H9 (cell line): ENCODE results near the gene MIPEP. TPM values are rescaled to one million over a fixed set of nuclear protein-coding genes. Genes with fewer than 3 reads are reported as not detected.

ENCODE experiments used
- DNase-seq: peaks from one replicate; pipeline ENCODE4 v3.0.0-alpha.2; 2017
- H2AFZ ChIP-seq: one replicate; pipeline ENCODE4 v1.6.1; 2013; ENCODE audit warnings: mild to moderate bottlenecking, low read length, control low read depth, moderate library complexity
- H2AK5ac ChIP-seq: 2 replicates; pipeline ENCODE4 v1.6.1; 2013; ENCODE audit warnings: low read length, control low read depth, mixed read lengths; ENCODE audit not compliant: insufficient read length
- H2BK120ac ChIP-seq: one replicate; pipeline ENCODE4 v1.6.1; 2013; ENCODE audit warnings: low read depth, mild to moderate bottlenecking, low read length, control low read depth, inconsistent platforms; ENCODE audit not compliant: poor library complexity, severe bottlenecking
- H2BK12ac ChIP-seq: 2 replicates; pipeline ENCODE4 v1.6.1; 2013; ENCODE audit warnings: low read length, control low read depth, mixed read lengths, low read depth; ENCODE audit not compliant: insufficient read length
- H2BK15ac ChIP-seq: 2 replicates; pipeline ENCODE4 v1.6.1; 2013; ENCODE audit warnings: low read depth, low read length, control low read depth
- H2BK20ac ChIP-seq: one replicate; pipeline ENCODE4 v1.6.1; 2013; ENCODE audit warnings: low read depth, mild to moderate bottlenecking, low read length, control low read depth, inconsistent platforms; ENCODE audit not compliant: poor library complexity, severe bottlenecking
- H2BK5ac ChIP-seq: 2 replicates; pipeline ENCODE4 v1.6.1; 2013; ENCODE audit warnings: low read length, control low read depth, mixed read lengths; ENCODE audit not compliant: insufficient read length
- H3K14ac ChIP-seq: 2 replicates; pipeline ENCODE4 v1.6.1; 2013; ENCODE audit warnings: low read length, control low read depth; ENCODE audit not compliant: insufficient read depth
- H3K18ac ChIP-seq: 2 replicates; pipeline ENCODE4 v1.6.1; 2013; ENCODE audit warnings: low read depth, mild to moderate bottlenecking, mixed read lengths, low read length, control low read depth; ENCODE audit not compliant: insufficient read length
- H3K23ac ChIP-seq: 2 replicates; pipeline ENCODE4 v1.6.1; 2013; ENCODE audit warnings: low read length, control low read depth, mixed read lengths, low read depth; ENCODE audit not compliant: insufficient read length
- H3K23me2 ChIP-seq: 2 replicates; pipeline ENCODE4 v1.6.1; 2013; ENCODE audit warnings: low read depth, mild to moderate bottlenecking, mixed read lengths, low read length, control low read depth; ENCODE audit not compliant: insufficient read length, poor library complexity, severe bottlenecking
- H3K27ac ChIP-seq: 2 replicates; pipeline ENCODE4 v1.5.1; 2013; ENCODE audit warnings: low read length, control low read depth, mixed read lengths, low read depth; ENCODE audit not compliant: insufficient read length
- H3K27me3 ChIP-seq: 2 replicates; pipeline ENCODE4 v1.6.1; 2013; ENCODE audit warnings: low read length, control low read depth, inconsistent platforms; ENCODE audit not compliant: insufficient read depth
- H3K4ac ChIP-seq: 2 replicates; pipeline ENCODE4 v1.6.1; 2013; ENCODE audit warnings: low read depth, mild to moderate bottlenecking, control low read depth, inconsistent platforms, low read length, moderate library complexity
- H3K4me1 ChIP-seq: 2 replicates; pipeline ENCODE4 v1.6.1; 2013; ENCODE audit warnings: low read length, control low read depth, inconsistent platforms; ENCODE audit not compliant: insufficient read depth
- H3K4me2 ChIP-seq: 2 replicates; pipeline ENCODE4 v1.6.1; 2013; ENCODE audit warnings: low read length, control low read depth, mixed read lengths; ENCODE audit not compliant: insufficient read length, insufficient read depth
- H3K56ac ChIP-seq: 2 replicates; pipeline ENCODE4 v1.6.1; 2013; ENCODE audit warnings: low read depth, mild to moderate bottlenecking, mixed read lengths, low read length, control low read depth; ENCODE audit not compliant: insufficient read length
- H3K79me1 ChIP-seq: 2 replicates; pipeline ENCODE4 v1.6.1; 2013; ENCODE audit warnings: low read depth, mild to moderate bottlenecking, moderate library complexity, low read length, control low read depth, inconsistent platforms; ENCODE audit not compliant: insufficient read depth, poor library complexity, severe bottlenecking
- H3K79me2 ChIP-seq: 2 replicates; pipeline ENCODE4 v1.6.1; 2013; ENCODE audit warnings: low read length, control low read depth, inconsistent platforms; ENCODE audit not compliant: insufficient read depth
- H3K9ac ChIP-seq: 2 replicates; pipeline ENCODE4 v1.6.1; 2013; ENCODE audit warnings: low read length, control low read depth, mixed read lengths; ENCODE audit not compliant: insufficient read length; ENCODE audit errors: extremely low read depth
- H3K9me3 ChIP-seq: one replicate; pipeline ENCODE4 v1.6.1; 2013; ENCODE audit warnings: low read depth, low read length, inconsistent platforms; ENCODE audit not compliant: control insufficient read depth
- H3T11ph ChIP-seq: one replicate; pipeline ENCODE4 v1.6.1; 2013; ENCODE audit warnings: mild to moderate bottlenecking, low read length, control low read depth, inconsistent platforms
- H4K20me1 ChIP-seq: one replicate; pipeline ENCODE4 v1.6.1; 2013; ENCODE audit not compliant: control insufficient read depth, insufficient read length, insufficient read depth
- H4K5ac ChIP-seq: 2 replicates; pipeline ENCODE4 v1.6.1; 2013; ENCODE audit warnings: low read depth, mild to moderate bottlenecking, mixed read lengths, low read length, control low read depth; ENCODE audit not compliant: insufficient read length
- H4K8ac ChIP-seq: replicated peaks from 2 replicates; pipeline ENCODE4 v1.6.1; 2013; ENCODE audit warnings: low read length, control low read depth, mixed read lengths, low read depth; ENCODE audit not compliant: insufficient read length
- H4K91ac ChIP-seq: 2 replicates; pipeline ENCODE4 v1.6.1; 2013; ENCODE audit warnings: low read depth, mild to moderate bottlenecking, moderate library complexity, mixed read lengths, low read length, control low read depth; ENCODE audit not compliant: insufficient read length
- H3K27ac Mint-ChIP-seq, 3 experiments: 2 replicates in 2 of 3; 3 replicates in 1 of 3; pipeline ENCODE4 v1.8.0; 2020 to 2021; ENCODE audit warnings: mixed read lengths in 3 of 3, mild to moderate bottlenecking in 1 of 3, moderate library complexity in 1 of 3
- H3K27me3 Mint-ChIP-seq: 2 replicates; pipeline ENCODE4 v1.8.0; 2021; ENCODE audit warnings: low read depth, mild to moderate bottlenecking, moderate library complexity, mixed read lengths
- H3K36me3 Mint-ChIP-seq, 3 experiments: 2 replicates in 2 of 3; 3 replicates in 1 of 3; pipeline ENCODE4 v1.8.0; 2020 to 2021; ENCODE audit warnings: low read depth in 3 of 3, mixed read lengths in 3 of 3; ENCODE audit not compliant: insufficient read depth in 1 of 3
- H3K4me1 Mint-ChIP-seq, 2 experiments: 2 replicates each; pipeline ENCODE4 v1.8.0; 2020; ENCODE audit warnings: mixed read lengths in 2 of 2
- H3K4me3 Mint-ChIP-seq, 2 experiments: 2 replicates in 1 of 2; 3 replicates in 1 of 2; pipeline ENCODE4 v1.8.0; 2020 to 2021; ENCODE audit warnings: mild to moderate bottlenecking in 2 of 2, mixed read lengths in 2 of 2, moderate library complexity in 1 of 2
- H3K9me3 Mint-ChIP-seq, 2 experiments: 2 replicates in 1 of 2; 3 replicates in 1 of 2; pipeline ENCODE4 v1.8.0; 2020; ENCODE audit warnings: mild to moderate bottlenecking in 2 of 2, mixed read lengths in 2 of 2, moderate library complexity in 1 of 2
- WGBS: extraction: QIAGEN DNeasy Blood & Tissue Kit; methylation state at CpG from one replicate; pipeline ENCODE4 v1.1.7; 2013; ENCODE audit warnings: missing lambda C conversion rate, low lambda C conversion rate, mixed read lengths; ENCODE audit not compliant: insufficient read length; ENCODE audit errors: extremely low coverage; 5-methylcytosine and 5-hydroxymethylcytosine counted together
- total RNA-seq: library from RNA; stranded (reverse); gene quantifications from 2 replicates; pipeline ENCODE4 v1.2.1, GENCODE V29; 2021
- TF ChIP-seq, protein P1 (sequence below): fragments of 200-600 bp; sonication (generic); conservative IDR thresholded peaks from 3 replicates; pipeline ENCODE4 v1.8.0; 2021; ENCODE audit warnings: antibody characterized with exemption, mild to moderate bottlenecking

Gene MIPEP
- total RNA-seq, 1 experiment from 2014 or later = 18.5 TPM

DNA sequence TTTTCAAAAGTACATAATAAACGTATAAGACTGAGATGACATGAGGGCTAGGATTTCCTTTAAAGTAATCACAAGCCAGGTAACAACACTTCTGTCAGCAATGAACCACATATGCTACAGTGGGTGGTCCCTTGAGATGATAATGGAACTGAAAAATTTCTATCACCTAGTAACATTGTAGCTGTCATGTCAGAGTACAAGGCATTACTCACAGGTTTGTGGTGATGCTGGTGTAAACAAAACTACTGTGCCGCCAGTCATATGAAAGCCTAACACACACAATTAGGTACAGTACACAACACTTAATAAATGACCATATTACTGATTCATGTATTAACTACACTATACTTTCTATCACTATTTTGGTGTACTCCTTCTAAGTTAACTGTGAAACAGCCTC lies 36.8 kb downstream of the MIPEP start:
- H3K14ac ChIP-seq = no peak overlapping the region
- H3K4me3 Mint-ChIP-seq = no peak overlapping the region
- no peak overlapping the region for H2BK5ac ChIP-seq
- H3K9me3 Mint-ChIP-seq = no peaks in the 10 kb centered on the region
- no peak overlapping the region for H3K23ac ChIP-seq
- H4K91ac ChIP-seq = no peak overlapping the region
- H3K4me1 Mint-ChIP-seq = peaks cover 8 to 9% of the 10 kb centered on the region in 2 experiments
- H3K4me2 ChIP-seq = no peak overlapping the region
- no peak overlapping the region for H3K9ac ChIP-seq
- H3K27ac ChIP-seq = no peak overlapping the region
- H2AFZ ChIP-seq = no peak overlapping the region
- TF ChIP-seq, protein P1, sequence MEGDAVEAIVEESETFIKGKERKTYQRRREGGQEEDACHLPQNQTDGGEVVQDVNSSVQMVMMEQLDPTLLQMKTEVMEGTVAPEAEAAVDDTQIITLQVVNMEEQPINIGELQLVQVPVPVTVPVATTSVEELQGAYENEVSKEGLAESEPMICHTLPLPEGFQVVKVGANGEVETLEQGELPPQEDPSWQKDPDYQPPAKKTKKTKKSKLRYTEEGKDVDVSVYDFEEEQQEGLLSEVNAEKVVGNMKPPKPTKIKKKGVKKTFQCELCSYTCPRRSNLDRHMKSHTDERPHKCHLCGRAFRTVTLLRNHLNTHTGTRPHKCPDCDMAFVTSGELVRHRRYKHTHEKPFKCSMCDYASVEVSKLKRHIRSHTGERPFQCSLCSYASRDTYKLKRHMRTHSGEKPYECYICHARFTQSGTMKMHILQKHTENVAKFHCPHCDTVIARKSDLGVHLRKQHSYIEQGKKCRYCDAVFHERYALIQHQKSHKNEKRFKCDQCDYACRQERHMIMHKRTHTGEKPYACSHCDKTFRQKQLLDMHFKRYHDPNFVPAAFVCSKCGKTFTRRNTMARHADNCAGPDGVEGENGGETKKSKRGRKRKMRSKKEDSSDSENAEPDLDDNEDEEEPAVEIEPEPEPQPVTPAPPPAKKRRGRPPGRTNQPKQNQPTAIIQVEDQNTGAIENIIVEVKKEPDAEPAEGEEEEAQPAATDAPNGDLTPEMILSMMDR = no peak
- H4K20me1 ChIP-seq = no peaks in the 10 kb centered on the region
- H3K36me3 Mint-ChIP-seq = peaks cover 2 to 5% (median 3%) of the 10 kb centered on the region in 3 experiments; a peak in 4 of 7 replicates
- no peak overlapping the region for H3K56ac ChIP-seq
- no peaks in the 10 kb centered on the region for H3K79me1 ChIP-seq
- H3K18ac ChIP-seq = no peak overlapping the region
- no peak overlapping the region for H2BK20ac ChIP-seq
- no peak overlapping the region for H2AK5ac ChIP-seq
- DNase-seq = no peak
- H4K5ac ChIP-seq = no peak overlapping the region
- no peak overlapping the region for H3K4ac ChIP-seq
- H3K27me3 ChIP-seq = no peaks in the 10 kb centered on the region
- peaks cover 3% of the 10 kb centered on the region for H3K4me1 ChIP-seq
- H3K27me3 Mint-ChIP-seq = no peaks in the 10 kb centered on the region
- H2BK15ac ChIP-seq = no peak overlapping the region
- no peak overlapping the region for H2BK12ac ChIP-seq
- no peaks in the 10 kb centered on the region for H3K23me2 ChIP-seq
- H3K79me2 ChIP-seq = no peaks in the 10 kb centered on the region
- WGBS = no CpG with 5 or more reads among the region's 2 CpGs
- H3K9me3 ChIP-seq = no peaks in the 10 kb centered on the region
- no peak overlapping the region for H3K27ac Mint-ChIP-seq
- H2BK120ac ChIP-seq = no peak overlapping the region
- H3T11ph ChIP-seq = no peak overlapping the region
- no peak overlapping the region for H4K8ac ChIP-seq
